Skin of body (tissue), 2 donors: Measurements from ENCODE around the gene SIRT2. TPM values are rescaled to one million over a fixed set of nuclear protein-coding genes. Genes with fewer than 3 reads are reported as not detected.
"Not testable (repeated sequence)": the region's sequence is repeated elsewhere in the genome, so short reads cannot be mapped to it uniquely, and the experiment has no call there.

Source experiments
- DNase-seq: peaks from one replicate; lab custom pipeline; 2025; lab: John Stamatoyannopoulos, UW
- total RNA-seq: library from RNA; depleted of rRNA; stranded (reverse); fragments of >200 nt; gene quantifications from one replicate; pipeline ENCODE4 v1.2.3, GENCODE V29; 2014

Gene SIRT2
- 46.1 TPM for total RNA-seq

- DNase-seq, result peak; percentile 100
Measured at GRCh38 chr19:38899447-38900201, at the start of gene SIRT2, which contains the start of gene NFKBIB. SIRT2 (minus strand) TSS chr19:38899618; CDS start chr19:38899521, 97 bp downstream. NFKBIB (plus strand) TSS chr19:38899969; CDS start chr19:38900033, 64 bp downstream.

GRCh38 chr19:38946229-38947010 is 47.0 kb upstream of the SIRT2 start:
- no peak for DNase-seq

GRCh38 chr19:38945562-38946228 is 46.3 kb upstream of the SIRT2 start:
- no peak for DNase-seq

GRCh38 chr19:38944981-38945506 is 45.6 kb upstream of the SIRT2 start:
- DNase-seq, result no peak

- DNase-seq, result no peak
Measured at GRCh38 chr19:38942471-38943181, 43.2 kb upstream of the SIRT2 start.

GRCh38 chr19:38941979-38942378 is 42.6 kb upstream of the SIRT2 start:
- no peak for DNase-seq

- not testable (repeated sequence) for DNase-seq
Measured at GRCh38 chr19:38941466-38941865, 42.0 kb upstream of the SIRT2 start.

GRCh38 chr19:38939957-38940356 is 40.5 kb upstream of the SIRT2 start:
- DNase-seq, result no peak

- no peak for DNase-seq
Measured at GRCh38 chr19:38933544-38933943, 34.1 kb upstream of the SIRT2 start.

GRCh38 chr19:38932425-38933179 is 33.2 kb upstream of the SIRT2 start:
- no peak for DNase-seq

- no peak for DNase-seq
Measured at GRCh38 chr19:38931521-38931793, 32.0 kb upstream of the SIRT2 start.

- peak; percentile 98 for DNase-seq
Measured at GRCh38 chr19:38930776-38931520, 31.5 kb upstream of the SIRT2 start, which contains the start of gene MRPS12. MRPS12 (plus strand) TSS chr19:38930944; CDS start chr19:38931295, 351 bp downstream.

- peak; percentile 98 for DNase-seq
Measured at GRCh38 chr19:38929929-38930775, 30.7 kb upstream of the SIRT2 start, which contains the start of gene SARS2. SARS2 (minus strand) TSS chr19:38930763; CDS start chr19:38930736, 27 bp downstream.

GRCh38 chr19:38928391-38929001 is 29.1 kb upstream of the SIRT2 start:
- DNase-seq, result no peak

GRCh38 chr19:38924388-38924787 is 25.0 kb upstream of the SIRT2 start:
- DNase-seq, result no peak

GRCh38 chr19:38922482-38922881 is 23.1 kb upstream of the SIRT2 start:
- DNase-seq, result no peak

GRCh38 chr19:38921420-38922274 is 22.2 kb upstream of the SIRT2 start:
- DNase-seq, result no peak
